Aorta (tissue), 5 donors: ENCODE results near the gene BMP5. TPM values are rescaled to one million over a fixed set of nuclear protein-coding genes. Genes with fewer than 3 reads are reported as not detected.

ENCODE experiments used
- ATAC-seq: fragments of 200-7000 bp; cut with Tn5 transposase; one replicate; pipeline ENCODE4 v1.9.1; 2022; ENCODE audit warnings: moderate library complexity; ENCODE audit not compliant: low FRiP score
- DNase-seq, 2 donors: peaks; one replicate each; pipeline ENCODE4 v3.0.0-alpha.2; 2020
- H3K27ac ChIP-seq, 2 donors: one replicate each; pipeline ENCODE4 v1.5.1; 2013; ENCODE audit warnings: low read length in 2 of 2, mild to moderate bottlenecking in 2 of 2, moderate library complexity in 2 of 2, control low read depth in 1 of 2, inconsistent platforms in 1 of 2, low read depth in 1 of 2
- H3K27me3 ChIP-seq, 2 donors: one replicate each; pipeline ENCODE4 v1.6.1; 2013; ENCODE audit warnings: control low read depth in 1 of 2, low read length in 1 of 2, mild to moderate bottlenecking in 1 of 2, moderate library complexity in 1 of 2; ENCODE audit not compliant: insufficient read depth in 2 of 2, control insufficient read depth in 1 of 2
- H3K36me3 ChIP-seq, 2 donors: one replicate each; pipeline ENCODE4 v1.6.1; 2013; ENCODE audit warnings: control low read depth in 1 of 2, low read length in 1 of 2, mild to moderate bottlenecking in 1 of 2; ENCODE audit not compliant: insufficient read depth in 2 of 2, control insufficient read depth in 1 of 2
- H3K4me1 ChIP-seq, 2 donors: one replicate each; pipeline ENCODE4 v1.6.1; 2013; ENCODE audit warnings: low read length in 2 of 2, control low read depth in 1 of 2, mild to moderate bottlenecking in 1 of 2, moderate library complexity in 1 of 2; ENCODE audit not compliant: insufficient read depth in 2 of 2, control insufficient read depth in 1 of 2
- H3K4me3 ChIP-seq, 2 donors: one replicate each; pipeline ENCODE4 v1.5.1; 2013; ENCODE audit warnings: low read length in 2 of 2, control low read depth in 1 of 2, mild to moderate bottlenecking in 1 of 2
- H3K9me3 ChIP-seq: one replicate; pipeline ENCODE4 v1.6.1; 2013; ENCODE audit warnings: mild to moderate bottlenecking, low read length; ENCODE audit not compliant: control insufficient read depth
- WGBS, 2 donors: extraction: QIAGEN DNeasy Blood & Tissue Kit; methylation state at CpG; one replicate each; pipeline ENCODE4 v1.1.7; 2013; 5-methylcytosine and 5-hydroxymethylcytosine counted together
- intact Hi-C, 2 donors: fragments of 100-400 bp; cut with DNase I; formaldehyde crosslinking; loops; one replicate each; pipeline versions ENCODE4 v1.14.2 to v1.15.0; 2022
- polyA plus RNA-seq, 2 donors: library from polyadenylated mRNA; stranded (reverse); fragments of 200-250 nt; gene quantifications; one replicate each; pipeline ENCODE4 v1.2.3, GENCODE V29; 2013
- total RNA-seq, 2 donors: library from RNA; stranded (reverse); fragmentation: NEBNext Ultra II Directional; extraction: Animal tissue kit (Norgen Biotek cat#: 25700); gene quantifications; one replicate each; pipeline ENCODE4 v1.2.1, GENCODE V29; 2021
- donor health status: healthy with polysubstance abuse.
- donor health status: Bipolar disorder and iron deficiency.
- donor health status: DM: no; HTN: no; CAD: no.
- donor health status: DM: no; HTN: no; CAD: no.
- donor health status: DM: yes; HTN: yes; CAD: no.

Gene BMP5
- total and polyA plus RNA-seq, 4 donors = 0.38 to 1.5 (median 0.45) TPM; not detected in 1

DNA sequence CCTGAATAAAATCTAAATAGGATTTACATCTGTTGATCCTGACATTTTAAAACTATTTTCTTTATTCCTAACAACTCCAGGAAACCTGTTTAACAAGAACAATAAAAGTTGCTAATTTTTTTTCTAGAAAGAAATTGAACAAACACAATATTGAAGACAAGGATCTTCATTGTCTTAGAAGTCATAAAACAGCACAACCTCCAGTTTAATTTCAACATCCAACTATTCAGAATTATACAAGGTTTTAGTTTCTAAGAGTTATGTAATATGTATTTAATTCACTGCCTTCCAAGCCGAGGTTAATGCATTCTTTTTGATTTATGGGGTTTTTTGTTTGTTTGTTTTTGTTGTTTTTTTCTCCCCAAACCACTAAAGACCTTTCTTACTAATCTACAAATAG is 7.2 kb downstream of the BMP5 start:
- H3K4me3 ChIP-seq = no peak overlapping the region
- WGBS, 2 donors = 13 to 30% methylated on average over 1 of the region's 1 CpG
- H3K27me3 ChIP-seq = no peaks in the 10 kb centered on the region
- no peak overlapping the region for H3K27ac ChIP-seq
- DNase-seq (no peak), ATAC-seq (no peak)
- intact Hi-C loops = no loop called here
- H3K9me3 ChIP-seq = no peaks in the 10 kb centered on the region
- H3K4me1 ChIP-seq = no peaks in the 10 kb centered on the region
- H3K36me3 ChIP-seq = no peaks in the 10 kb centered on the region

- Histone ChIP-seq H3K4me3 (no peak overlapping the region), H3K9me3 (no peaks in the 10 kb centered on the region), H3K4me1 (no peaks in the 10 kb centered on the region), H3K36me3 (no peaks in the 10 kb centered on the region), H3K27me3 (no peaks in the 10 kb centered on the region), H3K27ac (no peak overlapping the region)
- no peak for DNase-seq
- no peak for ATAC-seq
- intact Hi-C loops = no loop called here
- 84 to 85% methylated on average over 2 of the region's 2 CpGs for WGBS, 2 donors
Measured at GRCh38 chr6:55866128-55866527, 9.3 kb downstream of the BMP5 start.

- Histone ChIP-seq H3K4me3 (no peak overlapping the region), H3K27ac (no peak overlapping the region), H3K4me1 (no peaks in the 10 kb centered on the region), H3K9me3 (no peaks in the 10 kb centered on the region), H3K27me3 (no peaks in the 10 kb centered on the region), H3K36me3 (no peaks in the 10 kb centered on the region)
- WGBS, 2 donors = 90 to 92% methylated on average over 7 of the region's 7 CpGs
- DNase-seq (no peak), ATAC-seq (no peak)
- intact Hi-C loops = no loop called here
Measured at GRCh38 chr6:55853008-55854001, 22.1 kb downstream of the BMP5 start.

DNA sequence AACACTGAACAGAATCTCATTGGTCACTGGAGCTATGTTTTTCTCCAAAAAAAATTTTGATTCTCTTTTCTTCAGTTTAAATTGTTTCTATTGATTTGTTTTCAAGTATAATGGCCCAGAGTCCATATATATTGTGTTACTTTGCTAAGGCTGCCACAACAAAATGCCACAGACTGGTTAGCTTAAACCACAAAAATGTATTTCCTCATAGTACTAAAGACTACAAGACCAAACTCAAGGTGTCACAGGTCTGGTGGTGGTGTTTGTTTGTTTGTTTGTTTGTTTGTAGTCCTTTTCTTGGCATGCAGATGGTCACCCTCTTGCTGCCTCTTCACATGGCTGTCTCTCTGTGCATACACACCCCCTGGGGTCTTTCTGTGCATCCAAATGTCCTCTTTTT is 34.0 kb downstream of the BMP5 start:
- H3K4me1 ChIP-seq = no peaks in the 10 kb centered on the region

DNA sequence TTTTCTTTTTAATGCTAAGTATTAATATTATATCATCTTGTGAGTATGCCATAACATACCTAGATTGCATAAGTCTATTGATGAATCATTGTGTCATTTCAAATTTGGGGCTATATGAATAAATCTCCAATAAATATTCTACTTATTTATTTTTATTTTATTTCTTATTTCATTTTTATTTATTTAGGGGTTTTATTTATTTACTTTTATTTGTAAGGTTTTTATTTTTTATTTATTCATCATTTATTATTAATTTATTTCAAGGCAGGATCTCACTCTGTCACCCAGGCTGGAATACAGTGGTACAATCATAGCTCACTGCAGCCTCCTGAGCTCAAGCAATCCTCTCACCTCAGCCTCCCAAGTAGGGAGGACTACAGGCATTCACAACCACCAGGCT is 36.3 kb downstream of the BMP5 start:
- H3K9me3 ChIP-seq = peaks cover 1% of the 10 kb centered on the region

More for the DNA sequence above, 34.0 kb downstream of the BMP5 start:
- peaks cover 1% of the 10 kb centered on the region for H3K9me3 ChIP-seq
- ATAC-seq (no peak), DNase-seq (no peak)
- no peak overlapping the region for H3K27ac ChIP-seq
- no peak overlapping the region for H3K4me3 ChIP-seq
- H3K36me3 ChIP-seq = no peaks in the 10 kb centered on the region
- peaks cover 0 to 1% of the 10 kb centered on the region in 2 donors for H3K27me3 ChIP-seq
- intact Hi-C loops = no loop called here

GRCh38 chr6:55836945-55837344 is 38.4 kb downstream of the BMP5 start:
- Histone ChIP-seq H3K36me3 (no peaks in the 10 kb centered on the region), H3K27ac (no peak overlapping the region), H3K4me1 (no peaks in the 10 kb centered on the region), H3K27me3 (peaks cover 0 to 1% of the 10 kb centered on the region in 2 donors), H3K9me3 (peaks cover 1% of the 10 kb centered on the region), H3K4me3 (no peak overlapping the region)
- DNase-seq = no peak
- ATAC-seq = no peak
- WGBS, 2 donors = 52% methylated on average over 4 of the region's 4 CpGs
- intact Hi-C loops = no loop called here

More for the DNA sequence above, 36.3 kb downstream of the BMP5 start:
- intact Hi-C loops = no loop called here
- no peaks in the 10 kb centered on the region for H3K36me3 ChIP-seq
- H3K27me3 ChIP-seq = peaks cover 0 to 1% of the 10 kb centered on the region in 2 donors
- no peak overlapping the region for H3K27ac ChIP-seq
- no peak for ATAC-seq
- H3K4me3 ChIP-seq = no peak overlapping the region
- no peaks in the 10 kb centered on the region for H3K4me1 ChIP-seq
- no peak for DNase-seq

DNA sequence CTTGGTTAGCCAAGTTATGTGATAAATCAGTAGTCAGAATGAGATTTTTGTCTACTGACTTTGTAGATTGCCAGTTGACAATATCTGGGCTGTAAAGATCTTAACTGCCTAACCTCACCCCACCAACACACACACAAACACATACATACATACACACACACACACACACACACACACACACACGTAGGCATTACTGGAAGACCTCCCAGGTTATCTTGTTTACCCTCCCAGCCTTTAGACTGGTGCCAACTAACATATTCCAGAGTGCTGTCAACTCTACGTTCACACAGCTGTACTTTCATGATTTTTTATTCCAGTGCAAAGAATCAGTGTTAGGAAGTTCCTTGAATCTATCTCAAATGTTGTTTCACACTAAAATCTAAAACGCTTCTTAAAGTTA is 38.9 kb downstream of the BMP5 start:
- DNase-seq (no peak), ATAC-seq (no peak)
- Histone ChIP-seq H3K27me3 (peaks cover 0 to 1% of the 10 kb centered on the region in 2 donors), H3K4me3 (no peak overlapping the region), H3K27ac (no peak overlapping the region), H3K36me3 (no peaks in the 10 kb centered on the region), H3K4me1 (no peaks in the 10 kb centered on the region), H3K9me3 (peaks cover 1% of the 10 kb centered on the region)
- WGBS, 2 donors = 11 to 12% methylated on average over 3 of the region's 3 CpGs
- intact Hi-C loops = no loop called here

- DNase-seq (no peak), ATAC-seq (no peak)
- Histone ChIP-seq H3K27me3 (peaks cover 0 to 1% of the 10 kb centered on the region in 2 donors), H3K9me3 (peaks cover 1% of the 10 kb centered on the region), H3K27ac (no peak overlapping the region), H3K4me3 (no peak overlapping the region), H3K4me1 (no peaks in the 10 kb centered on the region), H3K36me3 (no peaks in the 10 kb centered on the region)
- WGBS, 2 donors = 62 to 74% methylated on average over 1 of the region's 1 CpG
- intact Hi-C loops = no loop called here
Measured at GRCh38 chr6:55835220-55835619, 40.2 kb downstream of the BMP5 start.

DNA sequence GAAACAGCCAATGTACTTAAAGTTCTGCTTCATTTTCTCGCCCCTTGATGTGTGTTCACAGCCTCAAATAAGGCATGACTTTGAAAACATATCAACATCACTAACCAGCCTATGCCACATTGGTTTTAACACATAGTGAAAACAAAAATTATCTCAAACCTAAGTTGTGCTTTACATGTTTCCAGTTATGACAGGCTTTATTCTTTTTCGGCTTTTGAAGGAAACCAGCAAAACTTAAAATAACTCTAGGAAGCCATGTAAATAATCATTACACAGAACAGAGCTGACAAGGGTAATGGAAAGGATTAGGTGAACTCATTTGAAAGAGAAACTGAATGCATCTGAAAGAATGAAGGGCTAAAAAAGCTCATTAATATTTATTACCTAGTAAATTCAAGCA is 42.1 kb downstream of the BMP5 start:
- DNase-seq (no peak), ATAC-seq (no peak)
- no peaks in the 10 kb centered on the region for H3K36me3 ChIP-seq
- no peak overlapping the region for H3K27ac ChIP-seq
- 19 to 22% methylated on average over 2 of the region's 2 CpGs for WGBS, 2 donors
- H3K9me3 ChIP-seq = no peaks in the 10 kb centered on the region
- no peaks in the 10 kb centered on the region for H3K27me3 ChIP-seq
- intact Hi-C loops = no loop called here
- no peaks in the 10 kb centered on the region for H3K4me1 ChIP-seq
- no peak overlapping the region for H3K4me3 ChIP-seq
